ENCODE measurements around the gene ARHGAP29.

ARHGAP29 gene

DNA sequence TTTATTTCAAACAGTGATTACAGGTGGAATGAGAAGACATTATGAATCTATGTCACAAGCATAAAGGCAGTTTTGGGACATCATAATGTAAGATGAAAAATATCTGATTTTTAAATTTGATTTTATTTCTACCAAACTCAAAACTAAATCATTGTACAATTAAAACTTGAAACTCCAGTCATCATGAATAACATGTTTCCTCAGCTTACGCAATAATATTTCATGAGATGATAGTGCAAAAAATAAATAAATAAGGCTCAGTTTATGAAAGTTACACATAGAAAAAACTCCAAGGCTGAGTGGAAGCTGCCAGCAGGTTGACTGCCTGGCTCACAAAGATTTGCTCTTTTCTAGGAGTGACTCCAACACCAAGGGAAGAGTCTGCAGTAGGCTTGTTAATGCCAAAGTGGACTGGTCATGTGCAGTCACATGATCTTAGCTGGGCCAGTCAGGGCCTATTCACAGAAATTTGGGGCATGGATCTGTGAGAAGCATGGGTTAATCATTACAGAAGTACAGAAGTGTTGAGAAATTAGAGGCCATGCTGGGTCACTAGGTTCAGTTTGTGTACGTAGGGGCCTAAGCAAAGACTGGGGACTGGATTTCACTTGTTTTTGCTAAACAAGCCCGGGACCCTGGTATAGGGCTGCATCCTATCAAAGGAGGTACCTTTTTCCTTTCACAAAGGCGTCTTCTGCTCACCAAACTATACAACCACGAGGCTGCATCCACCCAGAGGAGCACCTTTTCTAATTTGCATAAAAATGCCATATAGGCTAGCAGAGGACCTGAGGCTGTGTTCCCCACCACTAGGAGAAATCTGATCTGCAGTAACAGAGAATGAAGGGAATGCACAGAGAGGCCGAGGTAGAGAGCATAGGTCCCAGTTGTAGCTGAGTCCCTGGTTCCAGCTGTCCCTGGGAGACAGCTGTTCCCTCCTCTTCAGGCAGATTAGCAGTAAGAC, 111.6 kb downstream of the ARHGAP29 start:
- TF ChIP-seq, protein P1, sequence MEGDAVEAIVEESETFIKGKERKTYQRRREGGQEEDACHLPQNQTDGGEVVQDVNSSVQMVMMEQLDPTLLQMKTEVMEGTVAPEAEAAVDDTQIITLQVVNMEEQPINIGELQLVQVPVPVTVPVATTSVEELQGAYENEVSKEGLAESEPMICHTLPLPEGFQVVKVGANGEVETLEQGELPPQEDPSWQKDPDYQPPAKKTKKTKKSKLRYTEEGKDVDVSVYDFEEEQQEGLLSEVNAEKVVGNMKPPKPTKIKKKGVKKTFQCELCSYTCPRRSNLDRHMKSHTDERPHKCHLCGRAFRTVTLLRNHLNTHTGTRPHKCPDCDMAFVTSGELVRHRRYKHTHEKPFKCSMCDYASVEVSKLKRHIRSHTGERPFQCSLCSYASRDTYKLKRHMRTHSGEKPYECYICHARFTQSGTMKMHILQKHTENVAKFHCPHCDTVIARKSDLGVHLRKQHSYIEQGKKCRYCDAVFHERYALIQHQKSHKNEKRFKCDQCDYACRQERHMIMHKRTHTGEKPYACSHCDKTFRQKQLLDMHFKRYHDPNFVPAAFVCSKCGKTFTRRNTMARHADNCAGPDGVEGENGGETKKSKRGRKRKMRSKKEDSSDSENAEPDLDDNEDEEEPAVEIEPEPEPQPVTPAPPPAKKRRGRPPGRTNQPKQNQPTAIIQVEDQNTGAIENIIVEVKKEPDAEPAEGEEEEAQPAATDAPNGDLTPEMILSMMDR (conservative IDR thresholded peaks at IDR 0.05; ENCODE audit: low read depth, low read length): no peak
- no peak overlapping the region for H3K4me3 ChIP-seq (ENCODE audit: low read length)
- DNase-seq (ENCODE audit: low read depth): no peak

DNA sequence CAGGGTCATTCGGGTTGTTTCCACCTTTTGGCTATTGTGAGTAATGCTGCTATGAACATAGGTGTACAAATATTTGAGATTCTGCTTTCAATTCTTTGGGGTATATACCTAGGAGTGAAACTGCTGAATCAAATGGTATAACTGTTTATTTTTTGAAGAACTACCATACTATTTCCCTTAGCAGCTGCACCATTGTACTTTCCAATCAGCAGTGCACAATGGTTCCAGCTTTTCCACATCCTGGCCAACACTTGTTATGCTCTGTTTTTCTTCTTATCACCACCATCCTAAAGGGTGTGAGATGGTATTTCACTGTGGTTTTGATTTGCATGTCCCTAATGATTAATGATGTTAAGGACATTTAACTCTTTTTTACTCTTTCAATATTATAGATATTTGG, 112.8 kb downstream of the ARHGAP29 start:
- no peak overlapping the region for H3K4me3 ChIP-seq (ENCODE audit: low read length)
- TF ChIP-seq, protein P1 (conservative IDR thresholded peaks at IDR 0.05; ENCODE audit: low read depth, low read length): no peak
- DNase-seq (ENCODE audit: low read depth): no peak

DNA sequence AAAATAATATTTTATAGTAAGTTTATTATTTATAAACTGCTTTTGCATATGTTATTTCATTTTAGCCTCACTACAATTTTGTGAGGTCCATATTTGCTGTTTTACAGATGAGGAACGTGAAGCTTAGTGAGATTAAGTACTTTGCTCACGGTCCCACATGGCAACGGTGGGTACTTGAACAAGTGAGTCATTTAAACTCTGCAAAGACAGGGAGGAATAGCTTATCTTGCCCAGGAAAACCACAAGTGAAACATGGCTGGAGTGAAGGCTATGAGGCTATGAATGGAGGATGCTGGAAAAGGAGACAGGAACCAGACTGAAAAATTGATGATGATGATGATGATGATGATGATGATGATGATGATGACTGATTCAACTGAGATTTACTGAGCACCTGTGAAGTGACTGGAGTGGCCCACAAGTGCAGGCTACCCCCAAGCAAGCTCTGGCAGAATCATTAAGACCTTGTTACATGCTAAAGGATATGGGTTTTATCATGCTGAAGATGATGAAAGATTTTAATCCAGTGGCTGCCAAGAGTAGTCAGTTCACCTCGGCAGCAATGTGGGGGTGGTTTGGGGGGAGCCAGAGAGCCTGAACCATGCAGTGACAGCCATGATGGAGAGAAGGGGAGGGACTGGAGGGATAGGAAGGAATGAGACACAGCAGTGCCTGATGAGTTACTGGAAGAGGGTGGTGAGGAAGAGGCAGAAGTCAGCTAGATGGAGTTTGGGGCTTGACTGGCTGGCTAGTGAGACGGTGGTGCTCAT, 115.0 kb downstream of the ARHGAP29 start:
- DNase-seq (ENCODE audit: low read depth): no peak
- no peak overlapping the region for H3K4me3 ChIP-seq (ENCODE audit: low read length)
- TF ChIP-seq, protein P1 (conservative IDR thresholded peaks at IDR 0.05; ENCODE audit: low read depth, low read length): no peak
